Astrocyte of the cerebellum (primary cell): Measurements from ENCODE around the gene PPP3CA.
"Not testable (repeated sequence)": the region's sequence is repeated elsewhere in the genome, so short reads cannot be mapped to it uniquely, and the experiment has no call there.

Experiments
- DNase-seq: peaks from one replicate; pipeline ENCODE4 v3.0.0-alpha.2; 2011; ENCODE audit warnings: low read depth
- H3K4me3 ChIP-seq: 2 replicates; pipeline ENCODE4 v1.5.1; 2011; ENCODE audit warnings: mild to moderate bottlenecking, low read depth, low read length, moderate library complexity
- CTCF ChIP-seq: IDR thresholded peaks from 2 replicates; pipeline ENCODE4 v1.5.1; 2012; ENCODE audit warnings: low read length, low read depth, moderate library complexity, mild to moderate bottlenecking; ENCODE audit errors: missing control alignments
- in situ Hi-C: cut with HindIII; loops from 2 replicates; pipeline ENCODE4 v1.10.0; 2017; ENCODE audit warnings: low sequenced_read_pairs

The PPP3CA gene

DNA sequence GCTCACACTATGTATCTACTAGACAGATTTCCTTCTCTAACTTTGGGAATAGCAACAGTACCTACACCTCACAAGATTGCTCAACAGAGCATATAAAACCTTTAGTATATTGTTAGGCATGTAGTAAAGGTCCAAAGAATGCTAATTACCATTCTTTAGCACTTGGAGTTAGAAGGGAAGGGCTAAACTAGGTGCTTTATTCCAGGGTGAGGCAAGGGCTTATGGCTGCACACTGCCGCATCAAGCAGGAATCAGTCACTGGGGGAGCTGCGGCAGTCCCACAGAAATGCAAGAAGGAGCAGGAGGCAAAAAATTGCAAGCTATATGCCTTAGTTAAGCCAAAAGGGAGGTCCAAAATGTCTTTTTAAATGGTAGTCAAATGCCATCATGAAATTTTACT is 162.7 kb downstream of the PPP3CA start:
- no peak overlapping the region for H3K4me3 ChIP-seq
- no peak for DNase-seq
- no peak for TF ChIP-seq CTCF
- in situ Hi-C loops = no loop called here

DNA sequence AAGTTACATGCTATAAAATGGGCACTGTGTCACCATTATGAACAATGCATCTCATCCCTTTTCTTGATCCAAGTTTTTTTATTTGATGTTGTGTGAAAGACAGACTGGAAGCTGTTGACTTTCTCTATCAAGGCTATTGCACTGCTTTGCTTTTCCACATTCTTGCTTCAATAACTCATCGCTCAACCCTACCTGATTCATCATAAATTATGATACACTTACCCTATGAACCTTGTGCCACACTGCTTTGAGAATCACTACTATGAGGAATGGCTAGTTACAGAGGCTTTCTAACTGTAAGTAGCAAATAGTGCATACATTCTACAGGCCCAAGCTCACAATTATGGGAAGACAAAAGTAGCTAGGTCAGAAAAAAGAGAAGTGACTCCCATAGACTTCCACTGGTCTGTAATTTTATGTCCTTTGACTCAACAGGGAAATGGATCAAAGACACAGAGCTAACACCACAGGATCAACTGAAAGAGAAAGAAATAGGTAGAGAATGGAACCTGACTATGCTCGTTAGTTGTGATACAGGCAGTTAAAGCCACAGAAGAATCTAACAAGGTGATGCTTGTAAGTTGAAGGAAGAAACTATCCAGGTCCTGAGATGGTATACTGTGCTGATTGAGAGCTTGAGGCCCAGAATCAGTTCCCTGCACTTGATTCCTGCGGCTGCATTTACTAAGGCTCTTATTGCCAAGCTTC is 163.5 kb downstream of the PPP3CA start:
- no peak for DNase-seq
- no peak overlapping the region for H3K4me3 ChIP-seq
- TF ChIP-seq CTCF = no peak
- in situ Hi-C loops = no loop called here

DNA sequence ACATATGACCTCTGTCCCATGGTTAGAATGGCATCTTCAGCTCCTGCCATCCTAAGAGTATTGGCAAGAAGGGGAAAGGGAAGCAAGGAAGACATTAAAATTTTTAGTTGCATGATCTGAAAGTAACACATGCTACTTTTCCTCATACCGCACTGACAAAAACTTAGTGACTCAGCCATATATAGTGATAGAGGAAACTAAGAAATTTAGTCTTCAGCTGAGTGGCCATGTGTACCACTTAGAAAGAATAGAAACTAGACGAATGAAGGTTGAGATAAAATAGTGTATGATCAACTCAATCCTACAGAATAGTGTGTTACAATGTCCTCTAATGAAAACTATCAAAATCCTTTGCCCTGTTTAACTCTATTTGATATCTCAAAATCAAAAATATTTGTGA is 164.1 kb downstream of the PPP3CA start:
- in situ Hi-C loops = no loop called here
- DNase-seq = no peak
- TF ChIP-seq CTCF = no peak
- no peak overlapping the region for H3K4me3 ChIP-seq

DNA sequence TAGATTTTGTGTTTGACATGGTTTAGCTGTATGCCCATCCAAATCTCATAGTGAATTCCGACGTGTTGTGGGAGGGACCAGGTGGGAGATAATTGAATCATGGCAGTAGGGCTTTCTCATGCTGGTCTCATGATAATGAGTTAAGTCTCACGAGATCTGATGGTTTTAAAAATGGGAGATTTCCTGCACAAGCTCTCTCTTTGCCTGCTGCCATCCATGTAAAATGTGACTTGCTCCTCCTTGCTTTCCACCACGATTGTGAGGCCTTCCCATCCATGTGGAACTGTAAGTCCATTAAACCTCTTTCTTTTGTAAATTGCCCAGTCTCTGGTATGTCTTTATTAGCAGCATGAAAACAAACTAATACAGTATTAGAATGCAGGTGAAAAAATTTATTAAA is 164.6 kb downstream of the PPP3CA start:
- DNase-seq, H3K4me3 ChIP-seq, in situ Hi-C loops: not testable (repeated sequence)

- in situ Hi-C loops = no loop called here
- TF ChIP-seq CTCF = no peak
- no peak overlapping the region for H3K4me3 ChIP-seq
- no peak for DNase-seq
Measured at GRCh38 chr4:101178731-101179130, 168.6 kb downstream of the PPP3CA start.

- no peak for TF ChIP-seq CTCF
- H3K4me3 ChIP-seq = no peak overlapping the region
- no peak for DNase-seq
- in situ Hi-C loops = no loop called here
Measured at GRCh38 chr4:101177154-101177553, 170.2 kb downstream of the PPP3CA start.

DNA sequence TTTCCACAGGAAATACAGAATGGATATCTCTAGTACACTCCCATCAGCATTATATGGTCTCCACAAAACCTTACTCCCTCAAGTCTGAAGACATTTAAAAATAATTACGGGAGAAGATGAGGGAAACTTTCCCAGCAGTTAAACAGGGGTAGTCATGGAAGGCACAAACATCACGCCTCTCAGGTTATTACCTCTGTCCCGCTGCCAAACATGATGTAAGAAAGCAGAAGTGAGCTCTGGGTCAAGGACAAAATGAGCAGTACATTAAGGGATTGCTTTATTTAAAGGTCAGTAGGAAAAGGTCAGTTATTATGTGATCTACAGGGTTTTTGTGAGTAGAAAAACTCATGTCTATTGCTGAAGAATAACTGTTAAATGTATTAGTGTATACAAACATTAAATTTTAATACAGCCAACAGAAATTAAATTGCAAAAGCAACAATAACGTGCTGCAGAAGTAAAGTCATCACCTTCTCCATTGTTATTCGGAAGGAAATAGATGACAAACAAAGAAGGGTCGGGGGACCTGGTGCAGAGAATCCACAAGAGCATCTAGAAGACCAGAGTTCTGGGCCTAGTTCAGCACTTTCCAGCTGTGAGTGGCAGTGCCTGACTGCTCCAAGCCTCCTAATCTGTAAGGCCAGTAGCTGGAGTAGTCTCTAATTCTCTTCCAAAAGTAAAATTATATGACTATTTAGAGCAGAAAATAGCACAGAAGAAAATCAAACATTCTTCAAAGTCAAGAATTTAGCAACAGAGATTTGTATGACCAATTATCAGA is 171.2 kb downstream of the PPP3CA start:
- no peak for DNase-seq
- no peak for TF ChIP-seq CTCF
- H3K4me3 ChIP-seq = no peak overlapping the region
- in situ Hi-C loops = no loop called here
